Large intestine (tissue), 3 donors: ENCODE data around the gene USP13. TPM values are rescaled to one million over a fixed set of nuclear protein-coding genes. Genes with fewer than 3 reads are reported as not detected.

Experiments
- DNase-seq, 2 donors: peaks; one replicate each; pipeline versions ENCODE4 v3.0.0 to v3.0.0-alpha.2; 2013
- H3K27ac ChIP-seq: one replicate; pipeline ENCODE4 v1.5.1; 2013; ENCODE audit warnings: low read length
- H3K27me3 ChIP-seq: 2 replicates; pipeline ENCODE4 v1.6.1; 2013; ENCODE audit warnings: low read length; ENCODE audit not compliant: control insufficient read depth, insufficient read depth
- H3K36me3 ChIP-seq: 2 replicates; pipeline ENCODE4 v1.6.1; 2013; ENCODE audit warnings: low read length; ENCODE audit not compliant: control insufficient read depth, insufficient read depth
- H3K4me1 ChIP-seq: one replicate; pipeline ENCODE4 v1.6.1; 2013; ENCODE audit warnings: low read length; ENCODE audit not compliant: control insufficient read depth, insufficient read depth
- H3K4me3 ChIP-seq: one replicate; pipeline ENCODE4 v1.5.1; 2013; ENCODE audit warnings: low read length
- H3K9me3 ChIP-seq: one replicate; pipeline ENCODE4 v1.6.1; 2013; ENCODE audit warnings: mild to moderate bottlenecking, low read depth, low read length, moderate library complexity; ENCODE audit not compliant: control insufficient read depth
- WGBS: methylation state at CpG from one replicate; pipeline ENCODE4 v1.1.5; 2013; ENCODE audit warnings: low lambda C conversion rate; ENCODE audit not compliant: insufficient coverage; 5-methylcytosine and 5-hydroxymethylcytosine counted together
- polyA plus RNA-seq: library from polyadenylated mRNA; unstranded; fragments of 120-200 nt; gene quantifications from one replicate; pipeline ENCODE4 v1.2.1, GENCODE V29; 2013

USP13 gene
- polyA plus RNA-seq, 1 donor, result 4.7 TPM

DNA sequence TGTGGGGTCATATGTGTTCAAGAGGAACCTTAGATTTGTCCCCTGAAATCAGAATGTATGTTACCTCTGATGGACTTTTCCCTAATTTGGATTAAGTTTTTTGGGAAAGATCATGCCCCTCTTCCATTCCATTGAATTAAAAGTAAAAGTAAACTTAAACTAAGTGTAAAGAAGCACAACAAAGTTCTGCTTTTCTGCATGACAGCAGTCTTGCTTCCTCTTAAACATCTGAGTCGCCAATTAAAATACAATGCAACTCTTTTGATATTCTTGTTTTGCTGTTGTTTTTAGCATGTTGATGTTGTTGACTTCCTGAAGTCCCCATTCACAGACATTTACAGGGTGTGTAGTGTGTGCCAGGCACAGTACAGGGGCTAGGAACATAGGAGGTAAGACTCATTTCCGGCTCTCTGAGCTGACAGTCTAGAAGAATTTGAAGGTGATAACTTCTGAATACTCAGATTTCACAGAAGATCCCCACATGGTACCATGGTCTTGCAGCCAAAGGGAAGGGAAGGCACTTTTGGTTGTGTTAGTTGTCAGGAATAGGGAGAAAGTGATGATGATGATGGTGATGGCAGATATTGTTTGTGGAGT, 45.0 kb downstream of the USP13 start:
- Histone ChIP-seq H3K27me3 (no peaks in the 10 kb centered on the region), H3K9me3 (no peaks in the 10 kb centered on the region), H3K4me3 (no peak overlapping the region), H3K27ac (no peak overlapping the region), H3K36me3 (no peaks in the 10 kb centered on the region), H3K4me1 (no peaks in the 10 kb centered on the region)
- no peak for DNase-seq
- no CpG with 5 or more reads among the region's 2 CpGs for WGBS

DNA sequence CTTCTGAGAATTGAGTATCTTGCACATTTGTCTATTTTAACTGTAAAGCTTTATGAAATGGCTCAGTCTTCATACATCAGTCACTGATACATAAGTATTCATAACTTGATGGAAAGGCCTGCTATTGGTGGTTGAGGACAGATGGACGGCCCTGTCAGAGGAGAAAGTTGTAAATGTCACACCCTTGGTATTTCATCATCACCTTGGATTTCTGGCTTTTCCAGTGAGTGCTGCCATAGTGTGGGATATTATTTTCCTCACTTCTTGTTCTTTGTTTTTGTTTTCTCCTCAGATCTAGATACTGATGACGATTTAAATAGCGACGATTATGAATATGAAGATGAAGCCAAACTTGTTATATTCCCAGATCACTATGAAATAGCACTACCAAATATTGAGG, 47.9 kb downstream of the USP13 start:
- Histone ChIP-seq H3K4me3 (no peak overlapping the region), H3K27ac (no peak overlapping the region), H3K4me1 (no peaks in the 10 kb centered on the region), H3K27me3 (no peaks in the 10 kb centered on the region), H3K9me3 (no peaks in the 10 kb centered on the region), H3K36me3 (peaks cover 2% of the 10 kb centered on the region)
- no peak for DNase-seq
- WGBS, result no CpG with 5 or more reads among the region's 4 CpGs

DNA sequence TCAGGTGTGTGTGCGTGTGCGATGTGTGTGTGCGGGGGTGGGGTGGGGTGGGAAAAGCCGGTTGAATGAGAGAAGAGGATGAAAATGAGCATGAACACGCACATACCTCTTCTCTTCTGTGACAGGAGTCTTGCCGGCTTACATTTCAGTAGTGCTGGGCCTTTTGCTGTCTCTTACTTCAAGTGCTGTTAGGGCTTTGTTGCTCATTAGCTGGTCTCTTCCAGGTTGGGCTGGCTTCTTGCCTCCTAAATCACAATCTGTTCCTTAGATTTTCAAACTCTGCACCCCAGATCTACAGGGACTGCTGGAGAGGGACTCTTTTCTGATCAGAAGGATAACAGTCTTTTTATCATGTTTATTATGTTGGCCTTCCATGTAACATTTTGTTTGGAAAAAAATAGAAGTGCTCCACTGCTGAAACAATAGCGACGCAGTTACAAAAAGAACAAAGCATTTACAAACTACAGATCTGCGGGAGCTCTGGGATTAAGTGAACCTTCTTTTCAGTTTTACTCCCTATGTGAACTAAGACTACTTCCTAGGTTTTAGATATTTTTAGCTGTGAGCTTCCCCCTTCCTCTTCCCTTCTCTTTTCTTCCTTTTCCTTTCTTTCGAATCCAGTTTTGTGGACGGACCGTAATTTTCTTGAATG, 48.5 kb downstream of the USP13 start:
- H3K36me3 ChIP-seq, result peaks cover 2% of the 10 kb centered on the region
- H3K4me1 ChIP-seq, result no peaks in the 10 kb centered on the region
- no peaks in the 10 kb centered on the region for H3K9me3 ChIP-seq
- no peaks in the 10 kb centered on the region for H3K27me3 ChIP-seq
- WGBS, result 90% methylated on average over 3 of the region's 12 CpGs
- DNase-seq, result no peak
- H3K4me3 ChIP-seq, result no peak overlapping the region
- no peak overlapping the region for H3K27ac ChIP-seq

DNA sequence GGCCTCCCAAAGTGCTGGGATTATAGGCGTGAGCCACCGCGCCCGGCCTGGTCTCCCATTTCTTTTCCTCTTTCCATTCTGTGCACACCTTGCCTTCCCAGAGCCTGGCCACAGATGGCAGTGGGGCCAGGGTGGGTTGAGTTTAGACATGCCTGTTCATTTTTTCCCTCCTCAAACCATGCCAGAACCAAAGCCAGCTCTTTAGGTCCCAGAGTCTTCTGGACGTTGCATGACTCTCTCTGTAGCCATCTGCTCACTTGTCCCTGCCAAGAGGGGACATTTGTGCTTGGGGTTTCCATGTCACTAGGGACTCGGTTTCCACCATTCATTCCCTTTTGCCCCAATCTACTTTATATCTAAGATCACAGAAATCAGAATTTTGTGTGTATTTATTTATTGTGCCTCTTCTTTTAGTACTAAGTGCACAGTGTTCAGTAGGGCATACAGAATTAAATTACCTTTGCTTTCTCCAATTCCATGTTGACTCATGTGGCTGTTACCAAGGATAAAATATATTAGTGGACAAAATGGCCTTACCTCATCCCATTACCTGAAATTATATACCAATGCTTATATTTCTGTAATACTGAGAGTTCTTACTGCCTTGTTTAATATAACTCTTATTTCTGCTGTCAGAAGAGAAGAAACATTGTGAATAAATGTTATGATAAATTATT, 49.6 kb downstream of the USP13 start:
- WGBS, result 100% methylated on average over 1 of the region's 6 CpGs
- Histone ChIP-seq H3K4me3 (no peak overlapping the region), H3K27ac (no peak overlapping the region), H3K9me3 (no peaks in the 10 kb centered on the region), H3K36me3 (peaks cover 8% of the 10 kb centered on the region), H3K4me1 (no peaks in the 10 kb centered on the region), H3K27me3 (no peaks in the 10 kb centered on the region)
- DNase-seq, result no peak

DNA sequence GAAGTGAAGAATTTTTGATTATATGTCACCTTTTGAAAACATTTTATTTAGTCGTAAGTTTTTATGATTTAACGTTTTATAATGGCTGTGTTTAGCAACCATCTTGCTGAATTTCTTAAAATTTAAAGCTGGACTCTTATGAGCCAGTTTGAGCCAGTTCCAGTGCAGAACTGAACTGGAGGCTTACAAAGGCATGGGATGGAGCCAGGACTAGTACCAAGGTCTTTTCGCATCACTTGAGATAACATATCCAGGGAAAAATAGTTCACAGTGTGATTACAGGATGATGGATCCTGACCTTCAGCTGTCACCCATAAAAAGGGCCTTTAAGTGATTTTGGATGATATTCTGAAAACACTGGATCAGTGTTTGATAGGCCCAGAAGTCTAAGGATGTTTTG, 51.0 kb downstream of the USP13 start:
- peaks cover 15% of the 10 kb centered on the region for H3K36me3 ChIP-seq
- no peak overlapping the region for H3K4me3 ChIP-seq
- WGBS, result 100% methylated on average over 2 of the region's 3 CpGs
- DNase-seq, result no peak
- no peaks in the 10 kb centered on the region for H3K9me3 ChIP-seq
- H3K27ac ChIP-seq, result no peak overlapping the region
- no peaks in the 10 kb centered on the region for H3K27me3 ChIP-seq
- H3K4me1 ChIP-seq, result no peaks in the 10 kb centered on the region

DNA sequence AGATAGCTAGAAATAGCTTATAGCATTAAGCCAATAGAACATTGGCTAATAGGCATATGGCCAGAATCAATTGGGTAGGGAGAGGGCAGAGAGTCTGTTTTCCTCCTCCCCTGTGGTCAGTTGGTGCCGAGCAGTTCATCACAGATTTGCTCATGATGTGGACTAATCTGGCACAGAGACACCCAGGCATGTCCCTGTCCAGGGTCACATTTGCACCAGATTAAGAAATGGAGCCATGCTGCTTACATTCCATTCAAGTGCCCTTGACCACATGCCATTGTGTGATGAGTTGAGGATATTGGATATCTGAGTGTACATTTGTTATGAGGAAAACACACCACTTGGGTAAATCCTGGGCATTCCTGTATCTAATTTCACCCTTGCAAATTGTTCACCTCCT, 53.4 kb downstream of the USP13 start:
- Histone ChIP-seq H3K36me3 (peaks cover 21% of the 10 kb centered on the region), H3K27ac (no peak overlapping the region), H3K27me3 (no peaks in the 10 kb centered on the region), H3K9me3 (no peaks in the 10 kb centered on the region), H3K4me3 (no peak overlapping the region), H3K4me1 (no peaks in the 10 kb centered on the region)
- no CpG with 5 or more reads among the region's 1 CpG for WGBS
- DNase-seq, result no peak

DNA sequence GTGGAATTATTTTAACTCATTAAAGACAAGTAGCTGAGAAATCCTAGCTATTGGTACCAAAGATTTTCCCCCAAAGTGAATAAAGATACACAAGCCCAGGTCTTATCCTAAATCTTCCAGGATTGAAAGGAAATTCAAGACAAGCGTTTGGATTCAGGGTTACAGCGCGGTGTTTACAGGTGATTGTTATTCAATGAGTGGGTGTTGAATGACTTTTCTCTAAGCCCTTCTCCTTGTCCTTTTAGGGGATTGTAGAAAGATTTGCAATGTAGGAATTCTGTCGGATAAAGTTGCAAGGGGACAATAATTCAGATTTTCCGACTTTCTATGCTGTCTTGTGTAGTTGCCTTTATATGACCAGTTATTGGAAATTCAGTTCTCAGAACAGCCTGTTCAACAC, 57.2 kb downstream of the USP13 start:
- no peak for DNase-seq
- Histone ChIP-seq H3K36me3 (peaks cover 19% of the 10 kb centered on the region), H3K9me3 (no peaks in the 10 kb centered on the region), H3K4me3 (no peak overlapping the region), H3K27ac (no peak overlapping the region), H3K27me3 (no peaks in the 10 kb centered on the region), H3K4me1 (no peaks in the 10 kb centered on the region)
- 100% methylated on average over 1 of the region's 5 CpGs for WGBS

DNA sequence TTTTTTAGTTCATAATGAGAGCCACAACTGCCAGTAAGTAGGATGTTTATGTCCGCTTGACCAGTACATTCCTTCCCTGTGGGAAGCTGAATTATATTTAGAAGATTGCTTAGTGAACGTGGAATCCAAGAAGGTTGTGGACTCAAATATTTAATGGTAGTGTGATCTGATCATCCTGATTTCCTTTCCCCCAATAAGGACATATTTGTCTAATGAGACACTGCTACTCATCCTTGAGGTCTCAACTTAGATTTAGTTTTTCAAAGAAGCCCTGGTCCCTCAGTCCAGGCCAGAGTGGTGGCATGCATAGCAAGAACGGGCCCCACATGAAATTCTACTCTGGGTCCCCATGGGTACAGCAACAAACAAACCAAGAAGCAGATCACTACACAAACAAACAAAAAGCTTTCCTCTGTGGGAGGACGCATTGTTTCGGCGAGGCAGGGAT, 60.8 kb downstream of the USP13 start:
- no peaks in the 10 kb centered on the region for H3K9me3 ChIP-seq
- no peak overlapping the region for H3K4me3 ChIP-seq
- H3K27ac ChIP-seq, result no peak overlapping the region
- peaks cover 7% of the 10 kb centered on the region for H3K36me3 ChIP-seq
- H3K27me3 ChIP-seq, result no peaks in the 10 kb centered on the region
- DNase-seq, result no peak
- WGBS, result no CpG with 5 or more reads among the region's 6 CpGs
- H3K4me1 ChIP-seq, result no peaks in the 10 kb centered on the region

DNA sequence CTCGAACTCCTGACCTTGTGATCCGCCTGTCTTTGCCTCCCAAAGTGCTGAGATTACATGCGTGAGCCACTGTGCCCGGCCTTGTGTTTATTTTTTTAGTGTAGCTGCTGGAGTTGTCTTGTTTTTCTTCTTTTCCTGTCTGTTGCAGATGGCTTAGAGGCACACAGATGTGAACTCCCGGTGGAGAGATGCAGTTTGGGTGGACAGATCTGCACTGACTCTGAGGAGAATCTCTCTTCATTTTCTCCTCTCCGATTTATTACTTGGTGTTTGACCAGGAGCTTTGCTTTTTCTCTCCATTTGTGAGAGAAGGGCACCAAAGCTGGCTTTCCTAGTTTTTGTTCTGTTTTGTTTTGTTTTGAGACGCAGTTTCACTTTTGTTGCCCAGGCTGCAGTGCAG, 62.7 kb downstream of the USP13 start:
- 80% methylated on average over 1 of the region's 7 CpGs for WGBS
- Histone ChIP-seq H3K4me3 (no peak overlapping the region), H3K27ac (no peak overlapping the region), H3K9me3 (no peaks in the 10 kb centered on the region), H3K27me3 (no peaks in the 10 kb centered on the region), H3K4me1 (no peaks in the 10 kb centered on the region), H3K36me3 (peaks cover 2% of the 10 kb centered on the region)
- DNase-seq, result no peak

DNA sequence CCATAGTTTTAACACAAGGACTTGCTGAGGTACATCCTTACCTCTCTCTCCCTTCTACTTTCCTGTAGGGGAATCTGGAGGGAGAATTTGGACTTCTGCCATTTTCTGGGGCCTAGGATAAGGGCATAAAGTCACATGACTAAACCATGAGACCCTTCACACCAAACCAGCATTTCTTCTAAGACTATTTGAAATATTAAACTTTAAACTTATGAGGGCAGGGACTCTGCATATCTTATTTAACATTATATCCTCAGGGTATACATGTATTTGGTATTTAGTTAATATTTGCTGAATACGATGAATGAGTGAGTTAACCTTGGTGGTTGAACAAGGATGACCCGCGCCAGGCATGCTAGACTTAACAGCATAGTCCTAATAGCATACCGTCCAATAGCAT, 63.4 kb downstream of the USP13 start:
- H3K27me3 ChIP-seq, result no peaks in the 10 kb centered on the region
- no CpG with 5 or more reads among the region's 4 CpGs for WGBS
- H3K9me3 ChIP-seq, result no peaks in the 10 kb centered on the region
- no peak overlapping the region for H3K4me3 ChIP-seq
- no peaks in the 10 kb centered on the region for H3K4me1 ChIP-seq
- DNase-seq, result no peak
- no peaks in the 10 kb centered on the region for H3K36me3 ChIP-seq
- no peak overlapping the region for H3K27ac ChIP-seq
